Left lobe of liver (tissue), 2 donors: Measurements from ENCODE around the gene POM121C. TPM values are rescaled to one million over a fixed set of nuclear protein-coding genes. Genes with fewer than 3 reads are reported as not detected.
A peak's percentile ranks its signal among the peaks of the same experiment; 100 is the strongest.
"Not testable (repeated sequence)": the region's sequence is repeated elsewhere in the genome, so short reads cannot be mapped to it uniquely, and the experiment has no call there.

Experiments
- ATAC-seq: fragments of 200-7000 bp; cut with Tn5 transposase; one replicate; pipeline ENCODE4 v1.9.1; 2020; ENCODE audit warnings: mild to moderate bottlenecking, moderate library complexity
- DNase-seq: peaks from one replicate; pipeline ENCODE4 v3.0.0-alpha.2; 2020; ENCODE audit warnings: low spot score
- total RNA-seq: library from RNA; stranded (reverse); gene quantifications from one replicate; pipeline ENCODE4 v1.2.1, GENCODE V29; 2021
- donor health status: DM: no; HTN: no; CAD: no; lungs with moderate emphysema.
- donor health status: DM: no; HTN: yes; CAD: no.

POM121C gene
- total RNA-seq, 1 donor from 2014 or later, result 18.2 TPM

- ATAC-seq, result peak; percentile 72
- not testable (repeated sequence) for DNase-seq
Measured at GRCh38 chr7:75442101-75442464, 44.0 kb downstream of the POM121C start.

- ATAC-seq, result not testable (repeated sequence)
Measured at GRCh38 chr7:75439000-75439399, 47.1 kb downstream of the POM121C start.

GRCh38 chr7:75423481-75423880 is 62.6 kb downstream of the POM121C start:
- not testable (repeated sequence) for DNase-seq, ATAC-seq

More at GRCh38 chr7:75439000-75439399, 47.1 kb downstream of the POM121C start:
- not testable (repeated sequence) for DNase-seq

GRCh38 chr7:75421798-75422710 is 64.0 kb downstream of the POM121C start:
- not testable (repeated sequence) for DNase-seq, ATAC-seq

- ATAC-seq, DNase-seq: not testable (repeated sequence)
Measured at GRCh38 chr7:75420152-75420551, 65.9 kb downstream of the POM121C start.

- not testable (repeated sequence) for DNase-seq
- ATAC-seq, result peak; percentile 6
Measured at GRCh38 chr7:75419693-75420092, 66.4 kb downstream of the POM121C start.

GRCh38 chr7:75419210-75419609 is 66.9 kb downstream of the POM121C start:
- ATAC-seq, DNase-seq: not testable (repeated sequence)

- peak; percentile 42 for ATAC-seq
- DNase-seq, result not testable (repeated sequence)
Measured at GRCh38 chr7:75418292-75418858, 67.7 kb downstream of the POM121C start.

GRCh38 chr7:75416787-75417186 is 69.3 kb downstream of the POM121C start:
- DNase-seq, ATAC-seq: not testable (repeated sequence)

GRCh38 chr7:75415829-75416373 is 70.2 kb downstream of the POM121C start:
- not testable (repeated sequence) for DNase-seq
- peak; percentile 44 for ATAC-seq

GRCh38 chr7:75415428-75415817 is 70.7 kb downstream of the POM121C start:
- DNase-seq, result peak; percentile 69
- peak; percentile 79 for ATAC-seq

- not testable (repeated sequence) for DNase-seq
Measured at GRCh38 chr7:75414708-75415427, 71.2 kb downstream of the POM121C start.

GRCh38 chr7:75414204-75414603 is 71.9 kb downstream of the POM121C start:
- not testable (repeated sequence) for ATAC-seq, DNase-seq

More at GRCh38 chr7:75414708-75415427, 71.2 kb downstream of the POM121C start:
- not testable (repeated sequence) for ATAC-seq

GRCh38 chr7:75410823-75411173 is 75.3 kb downstream of the POM121C start:
- ATAC-seq, DNase-seq: not testable (repeated sequence)

GRCh38 chr7:75409880-75410822 is 75.9 kb downstream of the POM121C start:
- peak; percentile 96 for ATAC-seq
- DNase-seq, result not testable (repeated sequence)

GRCh38 chr7:75404663-75405062 is 81.4 kb downstream of the POM121C start:
- peak; percentile 18 for ATAC-seq
- not testable (repeated sequence) for DNase-seq

- not testable (repeated sequence) for DNase-seq, ATAC-seq
Measured at GRCh38 chr7:75403455-75404443, 82.3 kb downstream of the POM121C start.

GRCh38 chr7:75400575-75400974 is 85.5 kb downstream of the POM121C start:
- not testable (repeated sequence) for ATAC-seq, DNase-seq
